Right lobe of liver (tissue), 4 donors: ENCODE data around the gene FOXP4.

Experiments used
- POLR2A ChIP-seq: fragments of 450-650 bp; IDR thresholded peaks from one replicate; pipeline ENCODE4 v1.6.1; 2017; ENCODE audit warnings: antibody characterized with exemption, mild to moderate bottlenecking
- TF ChIP-seq, protein P1 (sequence below), 4 donors: fragments of 200-600 bp in 3 of 4; fragments of 450-650 bp in 1 of 4; IDR thresholded peaks; one replicate each; pipeline versions ENCODE4 v1.5.1 to v1.8.0; 2016 to 2022; ENCODE audit warnings: antibody characterized with exemption in 4 of 4, mild to moderate bottlenecking in 2 of 4
- donor health status: DM: no; HTN: no; CAD: no.
- donor health status: DM: no; HTN: no; CAD: no.
- donor health status: DM: no; HTN: yes; CAD: no.

GRCh38 chr6:41638935-41639808 is 93.0 kb downstream of the FOXP4 start:
- TF ChIP-seq, protein P1, sequence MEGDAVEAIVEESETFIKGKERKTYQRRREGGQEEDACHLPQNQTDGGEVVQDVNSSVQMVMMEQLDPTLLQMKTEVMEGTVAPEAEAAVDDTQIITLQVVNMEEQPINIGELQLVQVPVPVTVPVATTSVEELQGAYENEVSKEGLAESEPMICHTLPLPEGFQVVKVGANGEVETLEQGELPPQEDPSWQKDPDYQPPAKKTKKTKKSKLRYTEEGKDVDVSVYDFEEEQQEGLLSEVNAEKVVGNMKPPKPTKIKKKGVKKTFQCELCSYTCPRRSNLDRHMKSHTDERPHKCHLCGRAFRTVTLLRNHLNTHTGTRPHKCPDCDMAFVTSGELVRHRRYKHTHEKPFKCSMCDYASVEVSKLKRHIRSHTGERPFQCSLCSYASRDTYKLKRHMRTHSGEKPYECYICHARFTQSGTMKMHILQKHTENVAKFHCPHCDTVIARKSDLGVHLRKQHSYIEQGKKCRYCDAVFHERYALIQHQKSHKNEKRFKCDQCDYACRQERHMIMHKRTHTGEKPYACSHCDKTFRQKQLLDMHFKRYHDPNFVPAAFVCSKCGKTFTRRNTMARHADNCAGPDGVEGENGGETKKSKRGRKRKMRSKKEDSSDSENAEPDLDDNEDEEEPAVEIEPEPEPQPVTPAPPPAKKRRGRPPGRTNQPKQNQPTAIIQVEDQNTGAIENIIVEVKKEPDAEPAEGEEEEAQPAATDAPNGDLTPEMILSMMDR (IDR thresholded peaks at IDR 0.05), result no peak
- TF ChIP-seq POLR2A, result no peak
